Measurements from ENCODE around the gene PITPNM1. TPM values are rescaled to one million over a fixed set of nuclear protein-coding genes. Genes with fewer than 3 reads are reported as not detected.

The PITPNM1 gene
- total RNA-seq, 1 donor from 2014 or later: 17.4 TPM

DNA sequence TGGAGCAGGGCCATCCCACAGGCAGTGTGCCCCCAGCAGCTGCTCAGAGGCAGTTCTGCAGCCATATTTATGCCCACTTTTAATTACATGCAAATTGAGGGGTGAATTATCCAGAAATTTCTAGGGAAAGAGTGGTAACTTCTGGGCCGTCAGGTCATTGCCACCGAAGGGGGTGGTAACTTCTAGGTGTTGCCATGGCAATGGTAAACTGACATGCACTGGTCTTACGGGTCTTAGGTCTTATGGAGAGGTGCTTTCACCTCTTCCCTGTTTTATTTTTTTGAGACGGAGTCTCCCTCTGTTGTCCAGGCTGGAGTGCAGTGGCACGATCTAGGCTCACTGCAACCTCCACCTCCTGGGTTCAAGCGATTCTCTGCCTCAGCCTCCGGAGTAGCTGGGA is 32.3 kb downstream of the PITPNM1 start:
- TF ChIP-seq CTCF (IDR thresholded peaks at IDR 0.05; ENCODE audit: insufficient read depth, low read length, severe bottlenecking): no peak
- Histone ChIP-seq H3K4me3 (ENCODE audit: low read depth, low read length) (no peak overlapping the region), H3K27me3 (ENCODE audit: control insufficient read depth, insufficient read depth, low read length) (no peaks in the 10 kb centered on the region), H3K36me3 (ENCODE audit: control insufficient read depth, insufficient read depth, low read length) (no peaks in the 10 kb centered on the region)
- FAIRE-seq (no peak), DNase-seq (ENCODE audit: low read depth) (no peak)

DNA sequence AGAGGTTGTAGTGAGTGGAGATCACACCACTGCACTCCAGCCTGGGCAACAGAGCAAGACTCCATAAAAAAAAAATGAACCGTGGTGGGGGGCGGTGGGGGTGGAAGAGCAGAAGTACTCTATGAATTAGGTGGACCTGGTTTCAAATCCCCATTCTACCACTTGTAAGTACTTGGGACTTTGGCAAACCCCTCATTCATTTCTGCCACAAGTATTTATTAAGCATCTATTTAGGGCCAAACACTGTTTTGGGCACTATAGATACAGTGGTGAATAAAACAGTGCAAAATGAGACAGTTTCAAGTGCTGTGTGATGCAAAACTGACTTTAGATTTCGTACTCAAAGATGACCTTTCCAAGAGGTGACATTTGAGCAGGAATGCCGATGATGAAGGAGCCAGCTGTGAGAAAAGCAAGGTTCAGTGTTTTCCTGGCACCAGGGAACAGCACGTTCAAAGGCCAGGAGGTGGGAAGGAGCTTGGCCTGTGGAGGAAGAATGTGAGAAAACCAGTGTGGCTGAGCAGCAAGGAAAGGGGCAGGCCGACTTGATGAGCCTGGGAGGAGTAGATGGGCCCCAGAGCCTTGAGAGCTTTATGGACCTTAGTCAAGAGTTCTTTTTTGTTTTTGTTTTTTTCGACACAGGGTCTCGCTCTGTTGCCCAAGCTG is 34.7 kb downstream of the PITPNM1 start:
- DNase-seq (ENCODE audit: low read depth) (no peak), FAIRE-seq (no peak)
- no peak overlapping the region for H3K4me3 ChIP-seq (ENCODE audit: low read depth, low read length)
- TF ChIP-seq CTCF (IDR thresholded peaks at IDR 0.05; ENCODE audit: insufficient read depth, low read length, severe bottlenecking): no peak
- H3K27me3 ChIP-seq (ENCODE audit: control insufficient read depth, insufficient read depth, low read length): no peaks in the 10 kb centered on the region
- peaks cover 6% of the 10 kb centered on the region for H3K36me3 ChIP-seq (ENCODE audit: control insufficient read depth, insufficient read depth, low read length)

DNA sequence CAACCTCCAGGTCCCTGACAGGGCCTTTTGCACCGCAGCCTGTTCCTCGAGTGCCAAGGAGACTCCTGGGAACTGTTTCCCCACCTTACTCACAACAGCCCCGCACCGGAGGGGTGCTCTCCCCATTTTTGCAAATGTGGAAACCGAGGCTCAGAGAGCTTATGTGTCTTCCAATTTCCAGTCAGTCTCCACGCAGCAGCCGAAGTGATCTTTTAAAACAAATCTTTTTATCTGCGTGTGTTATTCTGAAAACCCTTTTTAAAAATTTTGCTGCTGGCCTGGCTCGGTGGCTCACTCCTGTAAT is 35.7 kb downstream of the PITPNM1 start:
- TF ChIP-seq CTCF (IDR thresholded peaks at IDR 0.05; ENCODE audit: insufficient read depth, low read length, severe bottlenecking): no peak
- peaks cover 6% of the 10 kb centered on the region for H3K36me3 ChIP-seq (ENCODE audit: control insufficient read depth, insufficient read depth, low read length)
- FAIRE-seq: no peak

GRCh38 chr11:67468759-67469507 is 36.2 kb downstream of the PITPNM1 start, which contains the start of gene TMEM134:
TMEM134 (minus strand) TSS chr11:67469251; CDS start chr11:67469192, 59 bp downstream.
- peak; percentile 55 for TF ChIP-seq CTCF (IDR thresholded peaks at IDR 0.05; ENCODE audit: insufficient read depth, low read length, severe bottlenecking)
- H3K27me3 ChIP-seq (ENCODE audit: control insufficient read depth, insufficient read depth, low read length): no peaks in the 10 kb centered on the region
- FAIRE-seq (no peak), DNase-seq (ENCODE audit: low read depth) (peak; percentile 61)
- peaks cover 7% of the 10 kb centered on the region for H3K36me3 ChIP-seq (ENCODE audit: control insufficient read depth, insufficient read depth, low read length)
- peak within 1 kb of the TSS; percentile 90 for H3K4me3 ChIP-seq (ENCODE audit: low read depth, low read length)

More for the DNA sequence above, 35.7 kb downstream of the PITPNM1 start:
- Histone ChIP-seq H3K27me3 (ENCODE audit: control insufficient read depth, insufficient read depth, low read length) (no peaks in the 10 kb centered on the region), H3K4me3 (ENCODE audit: low read depth, low read length) (peak overlapping the region; percentile 90)
- DNase-seq (ENCODE audit: low read depth): no peak

DNA sequence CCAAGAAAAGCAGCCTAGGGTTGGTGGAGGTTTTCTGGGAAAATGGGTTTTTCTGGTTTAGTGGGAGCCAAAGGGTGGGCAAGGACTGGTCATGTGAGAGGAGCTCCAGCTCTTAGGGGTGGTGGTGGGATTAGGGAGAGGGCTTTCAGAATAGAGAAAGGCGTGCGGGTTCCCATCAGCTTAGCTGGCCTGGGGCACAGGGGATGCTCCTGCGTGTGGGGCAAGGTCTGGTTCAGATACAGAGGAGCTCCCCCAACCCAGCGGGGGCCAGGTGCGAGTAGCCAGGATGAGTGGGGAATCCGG is 36.8 kb downstream of the PITPNM1 start:
- no peaks in the 10 kb centered on the region for H3K27me3 ChIP-seq (ENCODE audit: control insufficient read depth, insufficient read depth, low read length)
- DNase-seq (ENCODE audit: low read depth) (no peak), FAIRE-seq (no peak)
- no peak for TF ChIP-seq CTCF (IDR thresholded peaks at IDR 0.05; ENCODE audit: insufficient read depth, low read length, severe bottlenecking)
- peaks cover 7% of the 10 kb centered on the region for H3K36me3 ChIP-seq (ENCODE audit: control insufficient read depth, insufficient read depth, low read length)
- peak overlapping the region; percentile 90 for H3K4me3 ChIP-seq (ENCODE audit: low read depth, low read length)

Measured in bronchial epithelial cell (primary cell).